Islet precursor cell (in vitro differentiated cells): Measurements from ENCODE around the gene PDS5B.
"Not testable (repeated sequence)": the region's sequence is repeated elsewhere in the genome, so short reads cannot be mapped to it uniquely, and the experiment has no call there.

Experiments used
- DNase-seq: peaks from one replicate; pipeline ENCODE4 v3.0.0-alpha.2; 2018

Gene PDS5B

GRCh38 chr13:32821149-32821688 is 235.0 kb downstream of the PDS5B start:
- no peak for DNase-seq

- no peak for DNase-seq
Measured at GRCh38 chr13:32822771-32823170, 236.5 kb downstream of the PDS5B start.

- no peak for DNase-seq
Measured at GRCh38 chr13:32823597-32823996, 237.3 kb downstream of the PDS5B start.

GRCh38 chr13:32824061-32824460 is 237.8 kb downstream of the PDS5B start:
- peak; percentile 88 for DNase-seq

GRCh38 chr13:32824675-32825074 is 238.4 kb downstream of the PDS5B start:
- DNase-seq = peak; percentile 98

GRCh38 chr13:32825481-32825880 is 239.2 kb downstream of the PDS5B start:
- no peak for DNase-seq

- not testable (repeated sequence) for DNase-seq
Measured at GRCh38 chr13:32826372-32826771, 240.1 kb downstream of the PDS5B start.
